GM11168 (cell line): ENCODE measurements around the gene VAV3.

Experiments used
- in situ Hi-C: fragments of 300-500 bp; cut with MboI; formaldehyde crosslinking; loops from one replicate; pipeline ENCODE4 v1.12.0; 2022; ENCODE audit warnings: low sequenced_read_pairs; ENCODE audit not compliant: unreplicated experiment

The VAV3 gene

GRCh38 chr1:107695341-107695740 is 269.6 kb downstream of the VAV3 start:
- in situ Hi-C loops: no loop called here

GRCh38 chr1:107692580-107693345 is 272.2 kb downstream of the VAV3 start:
- in situ Hi-C loops: no loop called here

GRCh38 chr1:107691540-107691939 is 273.4 kb downstream of the VAV3 start:
- in situ Hi-C loops: no loop called here

DNA sequence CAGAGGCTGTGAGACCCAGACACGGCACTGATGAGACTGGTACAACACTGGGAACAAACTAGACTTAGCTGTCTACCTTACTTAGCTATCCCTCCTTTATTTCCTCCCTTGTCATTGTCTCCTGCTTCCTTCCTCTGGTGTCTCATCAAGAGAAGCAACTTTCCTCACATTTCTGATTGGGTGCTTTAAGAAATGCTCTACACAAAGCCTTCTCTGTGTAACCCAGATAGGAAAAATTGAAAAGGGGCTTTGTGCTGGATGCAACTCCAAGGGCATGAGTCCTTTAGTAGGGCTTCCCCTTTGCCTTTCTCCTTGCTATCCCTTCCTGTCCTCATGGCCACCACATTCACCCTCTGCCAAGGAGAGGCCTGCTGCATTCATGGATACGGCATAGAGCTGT is 274.5 kb downstream of the VAV3 start:
- in situ Hi-C loops: no loop called here

- in situ Hi-C loops: no loop called here
Measured at GRCh38 chr1:107689733-107690132, 275.2 kb downstream of the VAV3 start.

- in situ Hi-C loops: no loop called here
Measured at GRCh38 chr1:107689159-107689558, 275.8 kb downstream of the VAV3 start.

GRCh38 chr1:107687849-107688753 is 276.9 kb downstream of the VAV3 start:
- in situ Hi-C loops: no loop called here

- in situ Hi-C loops: no loop called here
Measured at GRCh38 chr1:107683683-107684082, 281.3 kb downstream of the VAV3 start.

GRCh38 chr1:107683191-107683657 is 281.8 kb downstream of the VAV3 start:
- in situ Hi-C loops: no loop called here

DNA sequence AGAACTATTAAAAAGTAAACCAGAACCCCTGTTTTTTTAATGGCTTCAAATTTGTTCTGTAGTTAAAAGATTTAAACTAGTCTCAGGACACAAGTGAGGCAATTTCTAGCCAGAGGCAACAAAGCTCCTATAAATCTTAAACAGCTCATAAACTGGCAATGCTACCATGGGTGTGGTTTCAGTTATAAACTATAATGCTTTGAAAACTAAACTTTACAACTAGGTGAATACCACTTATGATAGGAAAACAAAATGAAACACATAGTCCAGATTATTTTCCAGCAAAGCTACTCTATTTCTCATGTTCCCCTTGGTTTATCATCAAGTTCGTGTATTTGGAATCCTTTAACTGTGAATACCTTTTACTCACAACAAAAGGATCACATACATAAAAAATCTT is 282.5 kb downstream of the VAV3 start:
- in situ Hi-C loops: no loop called here

DNA sequence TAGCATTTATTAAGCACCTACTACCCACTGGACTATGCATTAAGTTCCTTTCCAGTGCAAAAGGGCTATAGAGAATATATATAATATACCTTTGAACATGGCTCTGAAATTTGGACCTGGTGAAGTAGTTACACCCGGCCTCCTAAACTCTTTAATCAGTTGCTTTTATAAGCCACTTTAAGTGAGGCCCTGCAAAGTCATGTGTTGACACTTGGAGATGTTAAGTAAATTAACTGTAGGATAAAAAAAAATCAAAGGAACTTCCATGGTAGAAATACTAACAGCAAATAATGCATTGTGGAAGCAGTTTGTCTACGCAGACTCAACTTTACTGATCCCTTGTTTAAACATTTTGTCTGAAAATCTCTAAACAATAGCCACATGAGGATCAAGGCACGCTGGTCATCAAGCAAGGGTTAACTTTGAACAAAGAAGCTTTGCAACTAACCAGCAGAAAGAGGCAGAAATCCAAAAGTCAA is 283.9 kb downstream of the VAV3 start:
- in situ Hi-C loops: no loop called here

DNA sequence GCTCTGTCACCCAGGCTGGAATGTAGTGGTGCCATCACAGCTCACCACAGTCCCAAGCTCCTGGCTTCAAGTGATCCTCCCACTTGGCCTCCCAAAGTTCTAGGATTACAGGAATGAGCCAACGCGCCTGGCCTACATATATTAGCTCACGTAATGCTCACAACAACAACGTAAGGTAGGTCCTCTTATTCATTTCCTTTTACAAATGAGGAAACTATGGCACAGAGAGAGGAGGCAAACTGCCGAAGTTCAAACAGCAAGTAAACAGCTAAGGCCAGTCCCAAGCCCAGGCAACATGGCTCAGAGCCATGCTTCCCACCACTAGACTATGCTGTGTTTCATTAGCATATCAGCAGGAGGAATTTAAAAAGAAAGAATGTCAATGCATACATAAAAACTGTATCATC is 284.4 kb downstream of the VAV3 start:
- in situ Hi-C loops: no loop called here

- in situ Hi-C loops: no loop called here
Measured at GRCh38 chr1:107679411-107679953, 285.5 kb downstream of the VAV3 start.

DNA sequence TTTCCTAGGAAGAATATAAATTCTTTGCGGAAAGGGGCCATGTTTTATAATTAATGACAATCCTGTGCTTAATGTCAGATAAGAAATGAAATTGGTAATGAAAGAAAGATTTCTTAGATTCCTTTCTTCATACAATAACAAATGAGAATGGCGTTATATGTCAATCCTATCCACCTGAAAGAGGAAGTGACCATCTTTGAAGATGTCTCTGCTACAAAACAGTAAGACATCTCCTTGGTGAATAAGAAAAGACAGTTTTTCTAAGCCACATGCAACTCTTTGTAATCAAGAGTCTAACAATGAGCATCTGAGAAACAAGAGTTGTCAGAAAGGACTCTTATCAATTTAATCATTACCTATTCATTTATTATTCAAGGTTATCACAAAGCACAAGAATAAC is 286.0 kb downstream of the VAV3 start:
- in situ Hi-C loops: no loop called here

GRCh38 chr1:107677697-107678096 is 287.3 kb downstream of the VAV3 start:
- in situ Hi-C loops: no loop called here

GRCh38 chr1:107674486-107674885 is 290.5 kb downstream of the VAV3 start:
- in situ Hi-C loops: no loop called here

DNA sequence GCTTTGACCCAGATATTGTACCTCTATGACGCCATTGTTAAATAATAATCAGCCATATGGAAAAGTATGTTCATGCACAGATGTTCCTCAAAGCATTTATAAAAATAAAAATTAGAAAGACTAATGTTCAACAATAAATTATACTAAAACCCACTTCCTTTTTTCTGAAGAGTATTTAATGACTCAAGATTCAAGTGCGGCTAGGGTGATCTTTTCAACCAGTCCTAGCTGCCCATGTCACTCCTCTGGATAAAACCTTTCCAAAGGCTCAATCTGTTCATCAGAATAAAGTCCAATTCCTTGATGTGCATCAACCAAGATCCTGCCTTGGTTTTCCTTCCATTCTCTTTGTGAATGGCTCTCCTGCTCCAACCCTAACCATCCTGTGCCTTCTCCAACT is 292.0 kb downstream of the VAV3 start:
- in situ Hi-C loops: no loop called here

DNA sequence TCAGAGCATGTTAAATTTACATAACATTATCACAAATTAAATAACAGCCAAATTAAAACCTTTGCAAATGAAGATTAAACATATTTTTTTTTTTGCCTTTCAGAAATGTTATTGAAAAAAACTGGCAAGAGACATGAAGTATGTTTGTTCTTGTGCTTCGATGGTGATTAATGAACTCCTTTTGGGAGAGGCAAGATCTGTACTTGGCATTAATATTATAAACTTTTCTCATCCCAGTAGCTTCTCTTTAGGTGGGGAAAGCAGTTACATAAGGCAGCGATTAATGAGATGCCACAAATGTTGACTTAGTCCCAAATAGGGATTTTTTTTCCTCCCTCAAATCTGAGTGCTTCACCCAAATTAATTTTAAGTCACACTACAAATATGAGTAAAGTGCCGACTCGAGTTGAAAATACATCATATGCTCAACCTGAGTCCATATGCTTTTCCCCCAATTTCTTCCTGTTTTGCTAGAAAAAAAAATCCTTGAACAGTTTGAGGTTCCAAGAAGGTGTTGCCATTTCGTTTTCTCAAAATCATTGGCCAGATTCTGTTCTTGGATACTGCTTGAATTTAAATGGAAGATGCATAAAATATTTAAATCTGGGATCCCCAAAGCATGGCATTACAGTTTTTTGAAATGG is 294.5 kb downstream of the VAV3 start:
- in situ Hi-C loops: no loop called here

DNA sequence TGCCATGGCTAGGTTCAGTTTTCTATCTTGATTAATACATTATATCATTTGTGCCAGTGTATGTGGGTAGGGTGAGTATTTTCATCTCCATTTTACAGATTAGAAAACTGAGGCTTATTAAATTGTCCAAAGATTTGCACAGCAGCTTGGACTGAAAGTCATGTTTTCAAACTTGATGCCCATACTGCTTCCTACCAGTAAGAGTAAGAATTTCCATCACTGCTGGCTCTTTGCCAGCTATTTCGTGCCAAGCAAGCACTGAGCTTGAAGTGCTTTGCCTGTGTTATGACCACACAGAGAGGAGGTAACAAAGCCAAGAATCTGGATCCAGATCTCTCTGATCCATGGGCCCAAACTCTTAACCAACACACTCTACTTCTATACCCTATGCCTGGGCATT is 295.0 kb downstream of the VAV3 start:
- in situ Hi-C loops: no loop called here

- in situ Hi-C loops: no loop called here
Measured at GRCh38 chr1:107668762-107669161, 296.2 kb downstream of the VAV3 start.
